Ramos (cell line): Measurements from ENCODE around the gene TFE3.
"Not testable (repeated sequence)": the region's sequence is repeated elsewhere in the genome, so short reads cannot be mapped to it uniquely, and the experiment has no call there.

Experiments
- in situ Hi-C: fragments of 300-500 bp; cut with MboI; formaldehyde crosslinking; loops from one replicate; pipeline ENCODE4 v1.14.3; 2022; ENCODE audit warnings: low sequenced_read_pairs; ENCODE audit not compliant: unreplicated experiment

The TFE3 gene

DNA sequence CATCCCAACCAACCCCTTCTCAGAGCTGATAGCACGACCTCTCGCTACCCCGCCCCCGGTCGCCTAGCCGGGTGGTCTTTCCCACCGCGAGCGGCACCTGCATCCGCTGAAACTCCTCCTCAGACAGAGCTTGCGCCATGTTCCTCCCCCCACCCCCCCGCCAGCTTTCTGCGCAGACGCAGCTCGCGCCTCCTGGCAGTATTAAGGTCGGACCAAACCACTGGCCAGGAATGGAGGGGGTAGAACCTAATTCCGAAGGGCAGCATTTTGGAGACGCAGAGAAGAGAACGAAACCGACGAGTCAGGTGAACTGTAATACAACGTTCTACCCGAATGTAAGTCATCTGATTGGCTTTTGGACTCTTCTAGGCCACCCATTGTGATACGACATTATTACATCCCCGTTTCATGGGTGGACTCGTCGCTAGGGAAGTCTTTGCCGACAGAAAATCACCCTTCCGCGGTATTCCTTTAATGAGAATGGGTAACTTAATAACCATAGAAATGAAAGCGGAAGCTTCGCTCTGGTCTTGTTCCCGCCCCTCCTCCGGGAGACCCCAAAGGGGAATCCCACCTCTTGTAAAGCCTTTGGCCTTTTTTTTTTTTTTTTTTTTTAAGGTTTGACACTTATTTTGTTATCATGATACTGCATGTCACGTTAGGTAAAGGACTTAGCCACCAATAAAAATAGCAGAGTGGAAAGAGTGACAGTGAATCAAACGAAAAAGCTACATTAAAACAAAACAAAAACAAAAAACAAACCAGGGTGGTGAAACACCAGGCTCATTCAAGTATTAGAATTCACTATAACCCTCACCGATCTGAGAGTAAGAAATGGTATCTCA lies 40.8 kb downstream of the TFE3 start, which contains the start of gene GRIPAP1:
Gene GRIPAP1 (minus strand): TSS at position 174 of the 845 bp plus-strand sequence. CDS start 35 bp downstream, at position 139.
- in situ Hi-C loops: no loop called here

- in situ Hi-C loops: no loop called here
These were observed 41.6 kb downstream of the TFE3 start for GRCh38 chrX:49001521-49002090.

DNA sequence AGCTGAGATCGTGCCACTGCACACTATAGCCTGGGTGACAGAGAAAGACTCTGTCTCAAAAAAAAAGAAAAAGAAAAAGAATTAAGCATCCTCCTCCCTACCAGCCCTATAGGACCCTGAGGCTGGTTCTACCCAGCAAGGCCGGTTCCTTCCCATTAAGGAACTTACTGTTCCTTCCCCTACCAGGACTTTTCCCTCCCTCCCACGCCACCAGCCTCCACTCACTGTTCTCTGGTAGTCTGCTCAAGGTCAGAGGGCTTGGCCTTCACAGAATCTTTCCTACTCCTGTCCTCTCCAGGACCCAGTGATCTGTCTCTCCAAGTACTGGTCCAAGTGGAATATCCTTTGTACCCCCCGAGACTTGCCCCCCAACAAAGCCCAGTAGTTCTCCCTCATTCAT lies 42.5 kb downstream of the TFE3 start:
- in situ Hi-C loops: no loop called here

- in situ Hi-C loops: no loop called here
These were observed 44.1 kb downstream of the TFE3 start for GRCh38 chrX:48999030-48999429.

- in situ Hi-C loops: no loop called here
These were observed 44.8 kb downstream of the TFE3 start for GRCh38 chrX:48998391-48998790.

DNA sequence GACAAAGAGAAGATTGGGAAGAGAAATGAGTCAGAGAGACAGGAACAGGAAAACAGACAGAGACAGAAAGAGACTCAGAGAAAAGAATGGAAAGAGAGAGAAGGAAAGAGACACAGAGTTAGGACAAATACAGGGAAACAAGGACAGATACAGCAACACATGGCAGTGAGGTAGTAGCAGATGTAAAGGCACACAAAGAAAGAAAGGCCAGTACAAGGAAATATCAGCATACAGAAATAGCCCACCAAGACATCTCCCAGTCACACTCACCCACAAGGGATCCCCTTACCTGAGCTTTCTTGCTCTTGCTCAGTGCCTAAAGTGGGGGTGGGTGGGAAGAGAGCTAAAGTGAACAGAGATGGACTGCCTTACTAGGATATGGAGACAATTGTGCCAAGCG lies 45.3 kb downstream of the TFE3 start:
- in situ Hi-C loops: no loop called here

DNA sequence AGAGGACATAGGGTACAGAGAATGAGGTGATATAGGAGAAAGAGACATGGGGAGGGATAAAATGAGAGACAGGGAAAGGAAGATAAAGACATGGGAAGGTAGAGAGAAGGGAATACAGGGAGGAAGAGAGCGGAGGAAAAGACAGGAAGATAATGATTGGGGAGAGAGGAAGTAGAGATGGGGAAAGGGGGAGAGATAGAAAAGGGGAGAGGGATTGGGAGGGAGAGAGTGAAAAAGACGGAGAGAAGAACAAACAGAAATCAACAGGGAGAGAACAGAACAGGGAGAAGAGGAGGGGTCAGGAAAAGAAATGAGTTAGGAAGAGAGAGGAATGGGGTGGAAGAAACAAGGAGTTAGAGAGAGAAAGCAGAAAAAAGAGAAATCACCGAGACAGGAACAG lies 45.7 kb downstream of the TFE3 start:
- in situ Hi-C loops: no loop called here

DNA sequence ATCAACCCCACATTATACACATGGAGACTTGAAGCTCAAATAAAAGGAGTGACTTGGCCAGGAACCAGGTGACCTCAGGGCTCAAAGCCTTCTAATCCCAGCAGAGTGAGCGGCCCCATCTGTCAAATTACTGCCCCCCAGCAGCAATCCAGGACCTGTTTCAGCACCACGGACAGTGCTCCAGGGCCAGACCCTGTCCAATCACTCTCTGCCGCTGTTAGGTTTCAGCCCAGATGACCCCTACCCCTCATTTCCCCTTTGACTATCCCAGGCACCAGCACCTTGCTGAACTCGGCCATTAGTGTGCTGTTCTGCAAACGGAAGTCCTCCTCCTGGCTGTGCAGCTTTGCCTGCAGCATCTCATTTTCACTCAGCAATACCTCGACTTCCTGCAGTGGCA lies 46.2 kb downstream of the TFE3 start:
- in situ Hi-C loops: no loop called here

DNA sequence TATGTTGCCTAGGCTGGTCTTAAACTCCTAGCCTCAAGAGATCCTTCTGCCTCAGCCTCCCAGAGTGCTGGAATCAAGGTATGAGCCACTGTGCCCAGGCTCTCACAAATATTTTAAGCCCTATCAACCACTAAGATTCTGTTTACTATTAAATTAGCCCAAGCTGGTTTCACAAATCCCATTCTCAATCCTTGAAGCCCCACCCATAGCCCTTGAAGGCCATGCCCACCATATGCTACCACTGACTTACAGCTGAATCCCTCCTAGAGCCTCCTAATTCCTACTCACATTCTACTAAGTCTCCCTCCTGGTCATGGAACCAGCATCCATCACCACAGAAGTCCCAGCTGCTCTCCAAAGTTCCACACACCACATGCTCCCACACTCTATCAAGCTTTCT lies 50.8 kb downstream of the TFE3 start:
- in situ Hi-C loops: no loop called here

GRCh38 chrX:48989483-48989882 lies 53.7 kb downstream of the TFE3 start:
- in situ Hi-C loops: no loop called here

DNA sequence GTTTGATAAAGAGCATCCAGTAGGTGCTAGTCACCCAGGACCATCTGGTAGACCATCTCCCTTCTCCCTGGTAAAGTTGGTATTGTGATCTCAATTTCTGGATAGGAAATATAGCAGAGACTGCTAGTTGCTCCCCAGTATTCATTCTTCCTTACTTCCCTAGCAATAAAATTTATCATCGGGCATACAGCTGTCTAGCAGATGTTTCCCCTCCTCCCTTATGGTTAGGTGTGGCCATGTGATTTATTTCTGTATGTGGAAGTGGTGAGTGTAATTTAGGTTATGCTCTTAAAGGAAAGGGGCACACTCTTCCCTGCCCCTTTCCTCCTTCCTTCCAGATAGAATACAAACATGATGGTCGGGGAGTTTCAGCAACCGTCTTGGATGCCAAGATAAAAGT lies 59.3 kb downstream of the TFE3 start:
- in situ Hi-C loops: no loop called here

DNA sequence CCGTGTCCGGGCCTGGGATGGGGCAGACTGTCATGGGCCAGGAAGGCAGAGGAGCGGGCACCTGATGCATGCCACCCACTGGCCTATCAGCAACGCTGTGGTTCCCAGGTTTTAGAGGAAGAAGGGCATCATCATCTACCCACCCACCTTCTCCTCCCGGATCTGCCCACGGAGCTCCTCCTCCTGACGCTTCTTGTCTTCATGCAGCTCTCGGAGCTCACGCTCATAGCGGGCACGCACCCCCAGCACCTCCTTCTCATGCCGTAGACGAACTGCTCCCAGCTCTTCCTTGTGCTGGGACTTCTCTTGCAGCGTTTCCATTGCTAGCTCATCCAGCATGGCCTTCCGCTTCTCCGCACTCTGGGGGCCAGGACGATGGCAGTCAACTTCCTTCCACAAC lies 60.1 kb downstream of the TFE3 start:
- in situ Hi-C loops: no loop called here

DNA sequence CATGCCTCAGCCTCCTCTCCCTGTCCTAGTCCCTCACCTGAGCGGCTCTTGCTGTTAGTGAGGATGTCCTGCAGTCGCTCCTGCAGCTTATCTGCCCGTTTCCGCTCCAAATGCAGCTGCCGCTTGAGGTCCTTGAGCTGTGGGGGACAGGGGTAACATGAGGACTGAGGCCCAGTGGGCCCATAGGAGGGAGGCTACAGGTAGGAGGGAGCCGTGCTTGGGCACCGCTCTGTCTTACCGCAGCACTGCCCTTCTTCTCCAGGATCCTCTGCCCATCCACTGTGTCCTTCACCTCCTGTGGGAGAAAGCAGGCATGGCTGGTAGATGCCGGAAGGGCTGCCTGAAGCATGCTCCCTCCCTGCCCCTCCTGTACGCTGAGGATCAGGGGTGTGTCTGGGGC lies 62.0 kb downstream of the TFE3 start:
- in situ Hi-C loops: no loop called here

- in situ Hi-C loops: not testable (repeated sequence)
These were observed 62.8 kb downstream of the TFE3 start for GRCh38 chrX:48980341-48980740.
